Activated naive CD8-positive, alpha-beta T cell treated with anti-CD3 and anti-CD28 coated beads for 36 hours (primary cell): Measurements from ENCODE around the gene IGF2R. TPM values are rescaled to one million over a fixed set of nuclear protein-coding genes. Genes with fewer than 3 reads are reported as not detected.
"Not testable (repeated sequence)": the region's sequence is repeated elsewhere in the genome, so short reads cannot be mapped to it uniquely, and the experiment has no call there.

Experiments
- DNase-seq: peaks from one replicate; pipeline ENCODE4 v3.0.0; 2021
- H3K27ac Mint-ChIP-seq: one replicate; pipeline ENCODE4 v1.8.0; 2022; ENCODE audit warnings: mild to moderate bottlenecking, moderate library complexity, mixed read lengths
- H3K27me3 Mint-ChIP-seq: one replicate; pipeline ENCODE4 v1.8.0; 2022; ENCODE audit warnings: mild to moderate bottlenecking, mixed read lengths
- H3K36me3 Mint-ChIP-seq: one replicate; pipeline ENCODE4 v1.8.0; 2021; ENCODE audit warnings: mild to moderate bottlenecking, mixed read lengths
- H3K4me1 Mint-ChIP-seq: one replicate; pipeline ENCODE4 v1.8.0; 2021; ENCODE audit warnings: mixed read lengths
- H3K4me3 Mint-ChIP-seq: one replicate; pipeline ENCODE4 v1.8.0; 2022; ENCODE audit warnings: mild to moderate bottlenecking, moderate library complexity, mixed read lengths
- H3K9me3 Mint-ChIP-seq: one replicate; pipeline ENCODE4 v1.8.0; 2022; ENCODE audit warnings: mixed read lengths
- total RNA-seq, 2 experiments: library from RNA; stranded (reverse); gene quantifications; one replicate each; pipeline ENCODE4 v1.2.3, GENCODE V29; 2021

IGF2R gene
- total RNA-seq, 2 experiments from 2014 or later: 74.9 to 77.7 TPM

GRCh38 chr6:160079686-160080043 lies 110.8 kb downstream of the IGF2R start:
- Mint-ChIP-seq H3K36me3 (peaks cover 27% of the 10 kb centered on the region), H3K4me3 (no peak overlapping the region), H3K4me1 (peaks cover 5% of the 10 kb centered on the region)

GRCh38 chr6:160080097-160080496 lies 111.2 kb downstream of the IGF2R start:
- H3K4me3 Mint-ChIP-seq: no peak overlapping the region
- no peaks in the 10 kb centered on the region for H3K27me3 Mint-ChIP-seq
- peaks cover 29% of the 10 kb centered on the region for H3K36me3 Mint-ChIP-seq
- peaks cover 5% of the 10 kb centered on the region for H3K4me1 Mint-ChIP-seq
- DNase-seq: no peak
- H3K27ac Mint-ChIP-seq: no peak overlapping the region
- no peaks in the 10 kb centered on the region for H3K9me3 Mint-ChIP-seq

More at GRCh38 chr6:160079686-160080043, 110.8 kb downstream of the IGF2R start:
- Mint-ChIP-seq H3K27me3 (no peaks in the 10 kb centered on the region), H3K27ac (no peak overlapping the region), H3K9me3 (no peaks in the 10 kb centered on the region)
- DNase-seq: no peak

GRCh38 chr6:160081398-160081797 lies 112.5 kb downstream of the IGF2R start:
- Mint-ChIP-seq H3K4me1 (peaks cover 17% of the 10 kb centered on the region), H3K4me3 (no peak overlapping the region), H3K27ac (no peak overlapping the region), H3K36me3 (peaks cover 42% of the 10 kb centered on the region), H3K9me3 (no peaks in the 10 kb centered on the region), H3K27me3 (no peaks in the 10 kb centered on the region)
- DNase-seq: no peak

- H3K27ac Mint-ChIP-seq: no peak overlapping the region
- no peaks in the 10 kb centered on the region for H3K27me3 Mint-ChIP-seq
- no peak for DNase-seq
- H3K9me3 Mint-ChIP-seq: no peaks in the 10 kb centered on the region
- peaks cover 27% of the 10 kb centered on the region for H3K4me1 Mint-ChIP-seq
- peaks cover 48% of the 10 kb centered on the region for H3K36me3 Mint-ChIP-seq
- no peak overlapping the region for H3K4me3 Mint-ChIP-seq
Observed at GRCh38 chr6:160082627-160083026, 113.7 kb downstream of the IGF2R start.

GRCh38 chr6:160084198-160084776 lies 115.4 kb downstream of the IGF2R start:
- H3K27me3 Mint-ChIP-seq: no peaks in the 10 kb centered on the region
- H3K9me3 Mint-ChIP-seq: no peaks in the 10 kb centered on the region
- H3K4me3 Mint-ChIP-seq: no peak overlapping the region
- no peak for DNase-seq
- no peak overlapping the region for H3K27ac Mint-ChIP-seq
- peaks cover 27% of the 10 kb centered on the region for H3K4me1 Mint-ChIP-seq
- peaks cover 48% of the 10 kb centered on the region for H3K36me3 Mint-ChIP-seq

- Mint-ChIP-seq H3K27ac (peak overlapping the region; percentile 45), H3K4me1 (peaks cover 27% of the 10 kb centered on the region), H3K9me3 (no peaks in the 10 kb centered on the region), H3K36me3 (peaks cover 44% of the 10 kb centered on the region), H3K4me3 (no peak overlapping the region), H3K27me3 (no peaks in the 10 kb centered on the region)
- DNase-seq: no peak
Observed at GRCh38 chr6:160085226-160085625, 116.3 kb downstream of the IGF2R start.

GRCh38 chr6:160085713-160086505 lies 117.0 kb downstream of the IGF2R start:
- H3K36me3 Mint-ChIP-seq: peaks cover 40% of the 10 kb centered on the region
- no peaks in the 10 kb centered on the region for H3K9me3 Mint-ChIP-seq
- H3K4me3 Mint-ChIP-seq: no peak overlapping the region
- DNase-seq: no peak
- peak overlapping the region; percentile 45 for H3K27ac Mint-ChIP-seq
- H3K4me1 Mint-ChIP-seq: peaks cover 27% of the 10 kb centered on the region
- no peaks in the 10 kb centered on the region for H3K27me3 Mint-ChIP-seq

- H3K9me3 Mint-ChIP-seq: no peaks in the 10 kb centered on the region
- no peaks in the 10 kb centered on the region for H3K27me3 Mint-ChIP-seq
- DNase-seq: peak; percentile 18
- peaks cover 27% of the 10 kb centered on the region for H3K4me1 Mint-ChIP-seq
- no peak overlapping the region for H3K4me3 Mint-ChIP-seq
- peak overlapping the region; percentile 48 for H3K27ac Mint-ChIP-seq
- peaks cover 36% of the 10 kb centered on the region for H3K36me3 Mint-ChIP-seq
Observed at GRCh38 chr6:160086754-160087153, 117.9 kb downstream of the IGF2R start.

GRCh38 chr6:160088069-160088783 lies 119.3 kb downstream of the IGF2R start:
- Mint-ChIP-seq H3K4me1 (peaks cover 27% of the 10 kb centered on the region), H3K36me3 (peaks cover 41% of the 10 kb centered on the region), H3K27ac (no peak overlapping the region), H3K9me3 (no peaks in the 10 kb centered on the region), H3K4me3 (no peak overlapping the region), H3K27me3 (no peaks in the 10 kb centered on the region)
- DNase-seq: no peak

GRCh38 chr6:160088784-160089533 lies 120.1 kb downstream of the IGF2R start:
- peaks cover 37% of the 10 kb centered on the region for H3K36me3 Mint-ChIP-seq

GRCh38 chr6:160089534-160089897 lies 120.6 kb downstream of the IGF2R start:
- Mint-ChIP-seq H3K4me3 (no peak overlapping the region), H3K27ac (no peak overlapping the region), H3K27me3 (no peaks in the 10 kb centered on the region), H3K4me1 (peaks cover 22% of the 10 kb centered on the region), H3K36me3 (peaks cover 34% of the 10 kb centered on the region), H3K9me3 (no peaks in the 10 kb centered on the region)
- DNase-seq: no peak

More at GRCh38 chr6:160088784-160089533, 120.1 kb downstream of the IGF2R start:
- H3K4me3 Mint-ChIP-seq: no peak overlapping the region
- H3K9me3 Mint-ChIP-seq: no peaks in the 10 kb centered on the region
- H3K27ac Mint-ChIP-seq: no peak overlapping the region
- H3K4me1 Mint-ChIP-seq: peaks cover 23% of the 10 kb centered on the region
- DNase-seq: no peak
- H3K27me3 Mint-ChIP-seq: no peaks in the 10 kb centered on the region

- H3K4me3 Mint-ChIP-seq, H3K27ac Mint-ChIP-seq, H3K27me3 Mint-ChIP-seq, H3K9me3 Mint-ChIP-seq, DNase-seq: not testable (repeated sequence)
- H3K36me3 Mint-ChIP-seq: peaks cover 26% of the 10 kb centered on the region
- peaks cover 16% of the 10 kb centered on the region for H3K4me1 Mint-ChIP-seq
Observed at GRCh38 chr6:160090442-160091239, 121.8 kb downstream of the IGF2R start.

- H3K4me3 Mint-ChIP-seq, H3K27me3 Mint-ChIP-seq, H3K4me1 Mint-ChIP-seq, H3K27ac Mint-ChIP-seq, H3K9me3 Mint-ChIP-seq, DNase-seq: not testable (repeated sequence)
- peaks cover 18% of the 10 kb centered on the region for H3K36me3 Mint-ChIP-seq
Observed at GRCh38 chr6:160092176-160092575, 123.3 kb downstream of the IGF2R start.

GRCh38 chr6:160092602-160093001 lies 123.7 kb downstream of the IGF2R start:
- no peak for DNase-seq
- no peak overlapping the region for H3K27ac Mint-ChIP-seq
- H3K4me1 Mint-ChIP-seq: no peaks in the 10 kb centered on the region
- H3K9me3 Mint-ChIP-seq: no peaks in the 10 kb centered on the region
- H3K4me3 Mint-ChIP-seq: no peak overlapping the region
- peaks cover 20% of the 10 kb centered on the region for H3K36me3 Mint-ChIP-seq
- H3K27me3 Mint-ChIP-seq: no peaks in the 10 kb centered on the region
